H1 (cell line): Measurements from ENCODE around the gene TEX264.

Experiments
- CEBPB ChIP-seq: IDR thresholded peaks from 2 replicates; pipeline ENCODE4 v1.6.1; 2012; ENCODE audit warnings: low read depth, low read length
- EGR1 ChIP-seq: IDR thresholded peaks from 2 replicates; pipeline ENCODE4 v1.6.1; 2011; ENCODE audit warnings: low read depth, low read length, borderline replicate concordance
- EP300 ChIP-seq, 2 experiments: IDR thresholded peaks; 1 replicate in 1 of 2; 2 replicates in 1 of 2; pipeline ENCODE4 v1.6.1; 2011 to 2012; ENCODE audit warnings: low read depth in 2 of 2, low read length in 2 of 2, mild to moderate bottlenecking in 2 of 2, borderline replicate concordance in 1 of 2, inconsistent platforms in 1 of 2, moderate library complexity in 1 of 2
- EZH2 ChIP-seq: fragments of 200-600 bp; sonication (generic); IDR thresholded peaks from 2 replicates; pipeline ENCODE4 v1.7.1; 2012; ENCODE audit warnings: low read depth, mild to moderate bottlenecking, moderate library complexity, low read length, inconsistent platforms; ENCODE audit not compliant: severe bottlenecking
- KDM1A ChIP-seq: fragments of 200-600, 300-600 bp; sonication (generic); IDR thresholded peaks from 2 replicates; pipeline ENCODE4 v1.7.1; 2016; ENCODE audit warnings: mild to moderate bottlenecking, low read length, borderline replicate concordance
- POLR2A ChIP-seq, 2 experiments: IDR thresholded peaks; 1 replicate in 1 of 2; 2 replicates in 1 of 2; pipeline ENCODE4 v1.6.1; 2011; ENCODE audit warnings: low read depth in 2 of 2, low read length in 2 of 2, mild to moderate bottlenecking in 2 of 2; ENCODE audit errors: control extremely low read depth in 1 of 2
- RAD21 ChIP-seq, 2 experiments: IDR thresholded peaks in 1 of 2; conservative IDR thresholded peaks in 1 of 2; 2 replicates each; pipeline ENCODE4 v1.6.1; 2011; ENCODE audit warnings: low read depth in 2 of 2, low read length in 2 of 2, improper control_type of control experiment in 1 of 2, inconsistent platforms in 1 of 2, mild to moderate bottlenecking in 1 of 2, moderate library complexity in 1 of 2
- RBBP5 ChIP-seq: IDR thresholded peaks from 2 replicates; pipeline ENCODE4 v1.7.1; 2012; ENCODE audit warnings: low read depth, mild to moderate bottlenecking, inconsistent platforms, low read length, moderate library complexity, borderline replicate concordance
- TBP ChIP-seq: IDR thresholded peaks from 2 replicates; pipeline ENCODE4 v1.6.1; 2011; ENCODE audit warnings: low read depth, low read length, improper control_type of control experiment
- TCF12 ChIP-seq: IDR thresholded peaks from 2 replicates; pipeline ENCODE4 v1.6.1; 2011; ENCODE audit warnings: low read depth, mild to moderate bottlenecking, low read length
- TF ChIP-seq, protein P1 (sequence below), 3 experiments: IDR thresholded peaks; 1 replicate in 2 of 3; 2 replicates in 1 of 3; pipeline versions ENCODE4 v1.5.1 to v1.6.1; 2011; ENCODE audit warnings: low read length in 3 of 3, mild to moderate bottlenecking in 3 of 3, inconsistent platforms in 2 of 3, low read depth in 1 of 3, moderate library complexity in 1 of 3; ENCODE audit not compliant: insufficient read depth in 1 of 3; ENCODE audit errors: control extremely low read depth in 1 of 3
- TF ChIP-seq, protein P2 (sequence below): IDR thresholded peaks from 2 replicates; pipeline ENCODE4 v1.6.1; 2012; ENCODE audit warnings: inconsistent platforms
- TF ChIP-seq, protein P3 (sequence below): IDR thresholded peaks from 2 replicates; pipeline ENCODE4 v1.6.1; 2011; ENCODE audit warnings: low read depth, mild to moderate bottlenecking, low read length; ENCODE audit not compliant: insufficient read depth

DNA sequence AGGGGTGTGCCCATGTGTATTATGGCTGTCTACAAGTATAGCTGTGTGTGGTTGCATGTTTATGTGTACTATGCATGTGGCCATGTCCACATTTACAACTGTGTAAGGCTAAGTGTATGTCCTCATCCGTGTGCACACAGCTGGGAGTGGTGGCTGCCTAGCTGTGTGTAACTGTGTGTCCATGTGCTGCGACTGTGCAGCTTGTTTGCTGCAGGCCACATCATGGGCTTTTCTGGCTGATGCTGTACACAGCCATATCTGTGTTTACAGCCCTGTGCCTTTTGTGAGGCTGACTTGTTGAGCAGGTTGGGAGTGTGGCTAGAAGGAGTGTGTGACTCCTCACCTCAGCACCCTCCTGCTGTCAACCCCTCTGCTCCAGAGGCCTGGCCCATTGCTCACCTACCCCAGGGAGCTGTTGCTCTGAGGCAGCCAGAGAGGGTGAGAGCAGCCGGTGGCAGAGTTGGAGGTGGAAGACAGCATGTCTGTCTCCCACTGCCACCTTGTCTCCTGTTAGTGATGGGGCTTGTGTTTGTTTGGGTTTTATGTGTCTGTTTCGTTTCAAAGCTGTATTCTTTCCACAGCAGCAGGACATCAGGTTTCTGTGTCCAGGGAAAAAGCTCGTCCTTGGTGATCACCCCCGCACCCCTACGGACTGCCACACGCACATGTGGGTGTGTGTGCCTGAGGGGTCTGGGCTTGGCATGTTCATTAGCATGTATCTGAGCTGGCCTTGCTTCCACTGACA, 34.4 kb downstream of the TEX264 start:
- TF ChIP-seq, protein P1, sequence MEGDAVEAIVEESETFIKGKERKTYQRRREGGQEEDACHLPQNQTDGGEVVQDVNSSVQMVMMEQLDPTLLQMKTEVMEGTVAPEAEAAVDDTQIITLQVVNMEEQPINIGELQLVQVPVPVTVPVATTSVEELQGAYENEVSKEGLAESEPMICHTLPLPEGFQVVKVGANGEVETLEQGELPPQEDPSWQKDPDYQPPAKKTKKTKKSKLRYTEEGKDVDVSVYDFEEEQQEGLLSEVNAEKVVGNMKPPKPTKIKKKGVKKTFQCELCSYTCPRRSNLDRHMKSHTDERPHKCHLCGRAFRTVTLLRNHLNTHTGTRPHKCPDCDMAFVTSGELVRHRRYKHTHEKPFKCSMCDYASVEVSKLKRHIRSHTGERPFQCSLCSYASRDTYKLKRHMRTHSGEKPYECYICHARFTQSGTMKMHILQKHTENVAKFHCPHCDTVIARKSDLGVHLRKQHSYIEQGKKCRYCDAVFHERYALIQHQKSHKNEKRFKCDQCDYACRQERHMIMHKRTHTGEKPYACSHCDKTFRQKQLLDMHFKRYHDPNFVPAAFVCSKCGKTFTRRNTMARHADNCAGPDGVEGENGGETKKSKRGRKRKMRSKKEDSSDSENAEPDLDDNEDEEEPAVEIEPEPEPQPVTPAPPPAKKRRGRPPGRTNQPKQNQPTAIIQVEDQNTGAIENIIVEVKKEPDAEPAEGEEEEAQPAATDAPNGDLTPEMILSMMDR (IDR thresholded peaks at IDR 0.05; ENCODE audit: control extremely low read depth in 1 of 3, insufficient read depth in 1 of 3, low read depth in 1 of 3, low read length in 3 of 3) = no peak
- TF ChIP-seq EP300 (IDR thresholded peaks at IDR 0.05; ENCODE audit: borderline replicate concordance in 1 of 2, low read depth in 2 of 2, low read length in 2 of 2) = no peak
- TF ChIP-seq, protein P2, sequence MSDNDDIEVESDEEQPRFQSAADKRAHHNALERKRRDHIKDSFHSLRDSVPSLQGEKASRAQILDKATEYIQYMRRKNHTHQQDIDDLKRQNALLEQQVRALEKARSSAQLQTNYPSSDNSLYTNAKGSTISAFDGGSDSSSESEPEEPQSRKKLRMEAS = no peak
- no peak for TF ChIP-seq EZH2
- no peak for TF ChIP-seq TCF12
- TF ChIP-seq RBBP5 = no peak
- no peak for TF ChIP-seq EGR1
- TF ChIP-seq TBP = no peak
- no peak for TF ChIP-seq KDM1A
- no peak for TF ChIP-seq RAD21 (IDR thresholded peaks at IDR 0.05 in 1 of 2, conservative IDR thresholded peaks at IDR 0.05 in 1 of 2; ENCODE audit: low read depth in 2 of 2, low read length in 2 of 2)
- TF ChIP-seq, protein P3, sequence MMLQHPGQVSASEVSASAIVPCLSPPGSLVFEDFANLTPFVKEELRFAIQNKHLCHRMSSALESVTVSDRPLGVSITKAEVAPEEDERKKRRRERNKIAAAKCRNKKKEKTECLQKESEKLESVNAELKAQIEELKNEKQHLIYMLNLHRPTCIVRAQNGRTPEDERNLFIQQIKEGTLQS = no peak
- TF ChIP-seq CEBPB = no peak
- TF ChIP-seq POLR2A (IDR thresholded peaks at IDR 0.05; ENCODE audit: control extremely low read depth in 1 of 2, low read depth in 2 of 2, low read length in 2 of 2) = no peak
